Fibroblast of mammary gland (primary cell): ENCODE data around the gene ATOSB.
A peak's percentile ranks its signal among the peaks of the same experiment; 100 is the strongest.

Experiments
- DNase-seq: peaks from one replicate; pipeline ENCODE4 v3.0.0-alpha.2; 2010; ENCODE audit warnings: low read depth
- H3K4me3 ChIP-seq: 2 replicates; pipeline ENCODE4 v1.5.1; 2011; ENCODE audit warnings: low read depth, mild to moderate bottlenecking, low read length, moderate library complexity; ENCODE audit not compliant: control insufficient read depth
- TF ChIP-seq, protein P1 (sequence below): conservative IDR thresholded peaks from 2 replicates; pipeline ENCODE4 v1.5.1; 2011; ENCODE audit warnings: low read depth, low read length, inconsistent platforms; ENCODE audit not compliant: control insufficient read depth, insufficient read depth

ATOSB gene

DNA sequence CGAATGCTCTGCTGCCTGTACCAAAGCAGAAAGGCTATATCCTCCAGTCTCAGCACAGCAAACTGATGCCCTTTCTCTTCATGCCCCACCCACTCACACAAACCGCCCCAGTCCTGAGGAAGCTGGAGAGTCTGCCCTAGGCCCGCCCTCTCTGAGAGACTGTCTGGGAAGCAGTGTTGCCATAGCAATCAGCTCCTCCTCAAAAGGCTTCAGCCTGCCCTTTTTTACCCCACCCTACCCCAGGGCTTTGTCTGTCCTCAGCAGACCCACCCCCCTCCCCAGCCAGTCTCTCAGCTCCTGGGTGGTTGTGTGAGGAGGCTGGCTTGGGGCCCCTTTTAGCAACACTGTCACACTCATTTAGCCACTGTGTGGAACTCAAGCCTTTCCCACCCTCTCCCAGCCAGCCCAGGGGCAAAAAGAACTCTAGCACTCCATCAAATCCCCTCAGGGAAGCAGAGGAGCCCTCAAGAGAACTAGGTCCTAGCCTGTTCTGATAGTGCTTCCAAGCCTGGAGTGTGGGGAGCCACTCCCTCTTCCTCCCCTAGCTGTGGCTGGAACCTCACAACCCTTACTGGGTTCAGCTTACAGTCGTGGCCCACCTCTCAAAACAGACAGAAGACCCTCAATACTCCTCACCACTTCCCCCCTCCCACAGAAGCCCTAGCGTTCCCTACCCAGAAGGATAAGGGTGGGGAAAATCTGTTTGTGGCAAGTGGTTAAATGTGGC is 1.4 kb downstream of the ATOSB start:
- TF ChIP-seq, protein P1, sequence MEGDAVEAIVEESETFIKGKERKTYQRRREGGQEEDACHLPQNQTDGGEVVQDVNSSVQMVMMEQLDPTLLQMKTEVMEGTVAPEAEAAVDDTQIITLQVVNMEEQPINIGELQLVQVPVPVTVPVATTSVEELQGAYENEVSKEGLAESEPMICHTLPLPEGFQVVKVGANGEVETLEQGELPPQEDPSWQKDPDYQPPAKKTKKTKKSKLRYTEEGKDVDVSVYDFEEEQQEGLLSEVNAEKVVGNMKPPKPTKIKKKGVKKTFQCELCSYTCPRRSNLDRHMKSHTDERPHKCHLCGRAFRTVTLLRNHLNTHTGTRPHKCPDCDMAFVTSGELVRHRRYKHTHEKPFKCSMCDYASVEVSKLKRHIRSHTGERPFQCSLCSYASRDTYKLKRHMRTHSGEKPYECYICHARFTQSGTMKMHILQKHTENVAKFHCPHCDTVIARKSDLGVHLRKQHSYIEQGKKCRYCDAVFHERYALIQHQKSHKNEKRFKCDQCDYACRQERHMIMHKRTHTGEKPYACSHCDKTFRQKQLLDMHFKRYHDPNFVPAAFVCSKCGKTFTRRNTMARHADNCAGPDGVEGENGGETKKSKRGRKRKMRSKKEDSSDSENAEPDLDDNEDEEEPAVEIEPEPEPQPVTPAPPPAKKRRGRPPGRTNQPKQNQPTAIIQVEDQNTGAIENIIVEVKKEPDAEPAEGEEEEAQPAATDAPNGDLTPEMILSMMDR: no peak
- H3K4me3 ChIP-seq: peak overlapping the region; percentile 65
- DNase-seq: peak; percentile 93

DNA sequence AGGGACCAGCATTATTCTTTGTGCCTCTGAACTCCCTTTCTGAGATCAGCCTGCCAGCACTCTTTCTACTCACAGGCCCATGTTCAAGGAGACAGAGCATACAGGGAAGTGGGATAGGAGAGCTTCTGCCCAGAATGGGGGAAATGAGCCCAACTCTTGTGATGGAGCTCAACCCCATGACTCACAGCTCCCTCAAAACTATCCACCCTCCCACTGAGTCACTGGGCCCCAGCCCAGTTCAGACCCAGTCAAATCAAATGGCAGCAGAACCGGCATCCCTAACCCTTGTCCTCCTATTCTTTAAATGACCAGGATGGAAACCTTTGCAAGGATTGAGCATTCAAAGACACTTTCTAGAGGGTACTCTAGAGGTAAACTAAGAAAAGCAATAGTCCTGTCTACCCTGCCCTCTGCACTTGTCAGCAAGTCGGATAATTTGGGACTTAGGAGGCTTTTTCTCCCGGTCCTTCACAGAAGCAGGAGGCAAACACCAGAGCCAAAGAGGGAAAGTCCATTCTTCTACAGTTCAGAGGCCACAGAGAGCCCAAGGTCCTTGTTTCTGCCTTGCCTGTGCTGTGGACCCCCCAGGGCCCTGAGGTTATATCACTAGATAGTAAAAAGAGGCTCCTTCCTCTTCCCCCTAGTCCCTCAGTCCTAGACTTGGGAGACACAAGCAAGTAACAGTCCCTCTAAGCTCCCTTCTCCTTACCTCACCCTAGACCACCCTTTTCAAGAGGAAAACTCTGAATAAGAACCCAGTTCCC is 3.2 kb downstream of the ATOSB start:
- peak; percentile 84 for DNase-seq
- TF ChIP-seq, protein P1: no peak
- no peak overlapping the region for H3K4me3 ChIP-seq

DNA sequence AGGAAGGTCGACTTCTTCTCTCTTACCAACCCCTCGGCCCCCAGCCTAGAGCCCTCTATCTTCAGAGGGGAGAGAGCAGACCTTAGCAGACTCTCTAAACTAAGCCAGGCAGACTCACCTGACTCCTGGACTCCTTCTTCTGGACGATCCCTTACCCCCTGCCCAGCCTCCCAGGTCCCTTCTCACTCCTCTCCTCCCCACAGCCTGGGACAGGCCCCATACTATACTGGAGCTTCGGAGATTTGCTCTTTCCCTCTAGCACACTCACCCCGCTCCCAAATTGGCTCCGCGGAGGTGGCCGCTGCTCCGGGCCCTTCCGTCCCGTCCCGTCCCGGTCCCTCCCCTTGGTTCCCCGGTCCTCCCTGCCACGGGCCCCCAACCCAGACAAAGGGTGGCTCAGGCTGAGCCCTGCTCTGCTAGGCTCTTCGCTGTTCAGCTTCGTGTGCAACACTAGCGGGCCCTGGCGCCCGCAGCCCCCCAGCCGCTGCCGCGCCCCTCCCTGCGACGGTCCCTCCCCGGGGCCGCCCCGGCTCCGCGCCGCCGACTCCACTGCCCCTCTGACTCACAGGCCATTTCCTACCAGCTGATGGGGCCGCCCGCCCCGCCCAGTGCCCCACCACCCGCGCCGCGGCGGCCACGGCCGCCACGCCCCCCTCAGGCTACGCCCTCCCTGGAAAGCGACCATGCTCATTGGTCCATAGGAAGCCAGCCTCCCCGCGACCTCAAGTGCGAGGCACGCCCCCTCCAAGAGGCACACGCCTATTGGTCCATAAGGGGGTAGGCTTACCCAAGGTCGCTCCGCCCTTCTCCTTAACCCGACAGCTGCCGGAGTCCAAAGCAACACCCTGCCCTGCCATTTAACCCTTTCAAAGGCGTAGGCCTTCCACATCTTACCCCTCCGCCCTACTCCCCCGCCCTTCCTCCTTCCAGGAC is 4.4 kb downstream of the ATOSB start:
- DNase-seq: peak; percentile 99
- H3K4me3 ChIP-seq: peak overlapping the region; percentile 79
- TF ChIP-seq, protein P1: no peak

DNA sequence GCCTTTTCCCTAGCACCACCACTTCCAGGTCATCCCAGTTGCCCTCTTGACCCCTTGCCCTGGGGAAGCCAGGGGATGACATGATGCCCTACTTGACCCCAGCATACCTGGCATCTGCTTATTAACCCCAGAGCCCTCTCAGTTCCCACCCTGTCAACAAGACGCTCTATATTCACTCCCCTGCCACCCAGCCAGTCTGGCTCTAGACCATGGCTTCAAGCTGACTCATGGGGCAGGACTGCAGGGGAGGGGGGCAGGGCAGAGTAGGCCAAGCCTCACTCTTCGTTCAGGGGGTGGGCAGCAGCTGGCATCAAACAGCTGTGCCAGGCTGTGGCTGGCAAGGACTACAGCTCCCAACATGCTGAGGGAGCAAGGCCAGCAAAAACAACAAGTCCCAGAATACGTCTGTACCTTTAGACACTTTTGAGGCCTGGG is 5.3 kb downstream of the ATOSB start:
- DNase-seq: peak; percentile 40
- TF ChIP-seq, protein P1: no peak
- peak overlapping the region; percentile 79 for H3K4me3 ChIP-seq

DNA sequence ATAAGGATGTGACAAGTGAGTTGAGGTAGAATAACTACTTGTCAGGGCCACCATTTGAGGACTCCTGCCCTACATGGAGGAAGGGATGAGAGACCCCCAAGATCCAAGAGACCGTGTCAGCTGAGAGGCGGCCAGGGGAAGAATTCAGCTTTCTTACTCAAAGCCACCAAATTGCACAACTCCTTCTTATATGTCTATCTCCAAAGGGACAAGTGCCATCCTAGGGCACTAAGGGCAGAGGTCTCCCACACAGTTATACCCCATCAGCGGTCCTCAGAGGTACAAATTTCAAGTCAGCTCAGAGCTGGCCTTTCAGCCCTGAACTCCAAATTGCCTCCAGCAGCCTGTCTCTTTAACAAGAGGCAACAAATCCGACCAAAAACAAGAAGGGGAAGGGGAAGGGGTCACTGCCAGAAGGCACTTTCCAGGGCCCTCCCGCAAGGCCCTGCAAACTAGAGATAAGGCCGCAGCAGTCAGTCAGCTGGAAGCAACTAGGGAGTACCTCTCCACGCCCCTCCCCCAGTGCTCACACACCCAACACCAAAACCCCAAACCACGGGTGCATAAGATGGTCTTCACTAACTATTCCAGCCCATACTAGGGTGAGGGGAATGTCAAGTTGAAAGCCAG is 6.6 kb downstream of the ATOSB start:
- no peak overlapping the region for H3K4me3 ChIP-seq
- TF ChIP-seq, protein P1: no peak
- DNase-seq: no peak

DNA sequence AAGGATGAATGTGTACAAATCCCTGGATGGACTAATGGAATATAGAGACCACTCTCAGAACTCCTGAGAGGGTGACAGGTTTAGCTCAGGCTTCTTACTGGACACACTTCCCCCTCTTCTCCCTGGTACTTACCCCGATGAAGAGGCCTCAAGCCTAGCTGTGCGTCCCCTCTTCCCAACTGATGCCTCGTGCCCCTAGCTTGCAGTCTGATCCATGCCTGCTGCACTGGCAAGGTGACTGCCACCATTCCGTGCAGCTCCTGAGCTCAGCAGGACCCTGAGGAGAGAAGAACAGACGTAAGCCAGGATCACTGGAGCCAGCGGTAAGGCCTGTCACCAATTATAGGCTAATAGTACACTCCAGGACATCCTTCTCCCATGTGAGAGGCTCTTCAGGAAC is 7.2 kb downstream of the ATOSB start:
- TF ChIP-seq, protein P1: no peak
- no peak for DNase-seq
- no peak overlapping the region for H3K4me3 ChIP-seq
